Prostate gland (tissue), 2 donors: ENCODE measurements around the gene CCDC91.

Experiments
- POLR2A ChIP-seq: fragments of 450-650 bp; IDR thresholded peaks from one replicate; pipeline ENCODE4 v1.6.1; 2016; ENCODE audit warnings: antibody characterized with exemption, mild to moderate bottlenecking
- POLR2AphosphoS5 ChIP-seq: sonication (generic); formaldehyde crosslinking; IDR thresholded peaks from one replicate; pipeline ENCODE4 v1.6.1; 2017; ENCODE audit warnings: antibody characterized with exemption
- TF ChIP-seq, protein P1 (sequence below), 4 experiments: fragments of 200-600 bp in 2 of 4; fragments of 450-650 bp in 2 of 4; sonication (generic) in 2 of 4; IDR thresholded peaks; 1 replicate in 3 of 4; 2 replicates in 1 of 4; pipeline ENCODE4 v1.5.1; 2016 to 2019; ENCODE audit warnings: antibody characterized with exemption in 4 of 4, mild to moderate bottlenecking in 2 of 4, moderate library complexity in 2 of 4

DNA sequence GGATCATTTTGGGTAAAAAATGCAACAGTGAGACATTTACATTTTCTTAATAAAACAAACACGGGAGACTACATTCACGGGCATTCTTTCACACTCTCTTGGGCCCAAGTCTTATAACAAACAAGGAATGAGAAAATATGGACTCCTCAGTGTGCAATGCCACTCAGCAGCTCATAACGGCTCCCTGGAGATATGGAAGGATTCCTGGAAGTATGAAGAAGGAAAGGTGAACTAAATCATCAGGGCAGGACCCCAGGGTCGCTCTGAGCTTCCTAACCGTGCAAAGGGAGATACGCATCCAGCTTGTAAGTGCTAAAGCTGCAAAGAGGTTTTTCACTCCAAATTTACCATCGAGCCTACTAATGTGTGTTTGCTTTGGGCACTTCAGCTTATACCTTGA is 33.5 kb upstream of the CCDC91 start:
- TF ChIP-seq, protein P1, sequence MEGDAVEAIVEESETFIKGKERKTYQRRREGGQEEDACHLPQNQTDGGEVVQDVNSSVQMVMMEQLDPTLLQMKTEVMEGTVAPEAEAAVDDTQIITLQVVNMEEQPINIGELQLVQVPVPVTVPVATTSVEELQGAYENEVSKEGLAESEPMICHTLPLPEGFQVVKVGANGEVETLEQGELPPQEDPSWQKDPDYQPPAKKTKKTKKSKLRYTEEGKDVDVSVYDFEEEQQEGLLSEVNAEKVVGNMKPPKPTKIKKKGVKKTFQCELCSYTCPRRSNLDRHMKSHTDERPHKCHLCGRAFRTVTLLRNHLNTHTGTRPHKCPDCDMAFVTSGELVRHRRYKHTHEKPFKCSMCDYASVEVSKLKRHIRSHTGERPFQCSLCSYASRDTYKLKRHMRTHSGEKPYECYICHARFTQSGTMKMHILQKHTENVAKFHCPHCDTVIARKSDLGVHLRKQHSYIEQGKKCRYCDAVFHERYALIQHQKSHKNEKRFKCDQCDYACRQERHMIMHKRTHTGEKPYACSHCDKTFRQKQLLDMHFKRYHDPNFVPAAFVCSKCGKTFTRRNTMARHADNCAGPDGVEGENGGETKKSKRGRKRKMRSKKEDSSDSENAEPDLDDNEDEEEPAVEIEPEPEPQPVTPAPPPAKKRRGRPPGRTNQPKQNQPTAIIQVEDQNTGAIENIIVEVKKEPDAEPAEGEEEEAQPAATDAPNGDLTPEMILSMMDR (IDR thresholded peaks at IDR 0.05), result no peak
- TF ChIP-seq POLR2AphosphoS5, result no peak
- TF ChIP-seq POLR2A, result no peak
